ENCODE results near the gene TRAF5. TPM values are rescaled to one million over a fixed set of nuclear protein-coding genes. Genes with fewer than 3 reads are reported as not detected.

Gene TRAF5
- total and polyA plus RNA-seq, 12 donors = 1.0 to 16.7 (median 7.4) TPM

- DNase-seq = no peak
- H3K27me3 ChIP-seq = no peaks in the 10 kb centered on the region
- H3K27ac ChIP-seq = no peak overlapping the region
- H3K4me3 ChIP-seq = no peak overlapping the region
- no peaks in the 10 kb centered on the region for H3K4me1 ChIP-seq (replicated peaks in 1 of 2)
- TF ChIP-seq CTCF (IDR thresholded peaks at IDR 0.05) = no peak
- no peak for TF ChIP-seq POLR2A (IDR thresholded peaks at IDR 0.05)
- intact Hi-C loops (cut with DNase I) = no loop called here
- 89 to 100% (median 93%) methylated on average over 2 of the region's 2 CpGs for WGBS, 4 donors
- peaks cover 0 to 70% of the 10 kb centered on the region in 2 donors for H3K36me3 ChIP-seq (replicated peaks in 1 of 2)
- H3K9me3 ChIP-seq (replicated peaks in 1 of 3) = no peaks in the 10 kb centered on the region
These were observed 34.2 kb upstream of the TRAF5 start for GRCh38 chr1:211292411-211292810.

- Histone ChIP-seq H3K36me3 (replicated peaks in 1 of 2) (peaks cover 0 to 59% of the 10 kb centered on the region in 2 donors), H3K4me1 (replicated peaks in 1 of 2) (no peaks in the 10 kb centered on the region), H3K9me3 (replicated peaks in 1 of 3) (no peaks in the 10 kb centered on the region), H3K27ac (no peak overlapping the region), H3K4me3 (no peak overlapping the region), H3K27me3 (no peaks in the 10 kb centered on the region)
- TF ChIP-seq CTCF (IDR thresholded peaks at IDR 0.05) = no peak
- no peak for TF ChIP-seq POLR2A (IDR thresholded peaks at IDR 0.05)
- DNase-seq = no peak
- intact Hi-C loops (cut with DNase I) = no loop called here
These were observed 30.2 kb upstream of the TRAF5 start for GRCh38 chr1:211296396-211296795.

GRCh38 chr1:211305044-211305443, 21.6 kb upstream of the TRAF5 start:
- 64 to 77% (median 73%) methylated on average over 3 of the region's 3 CpGs for WGBS, 4 donors
- H3K27ac ChIP-seq = no peak overlapping the region
- H3K36me3 ChIP-seq (replicated peaks in 1 of 2) = peaks cover 0 to 12% of the 10 kb centered on the region in 2 donors
- no peaks in the 10 kb centered on the region for H3K27me3 ChIP-seq
- intact Hi-C loops (cut with DNase I) = no loop called here
- peak in 5 of 7 donors; percentile 23 to 57 (median 32) for DNase-seq
- no peak for TF ChIP-seq POLR2A (IDR thresholded peaks at IDR 0.05)
- no peak for TF ChIP-seq CTCF (IDR thresholded peaks at IDR 0.05)
- no peak overlapping the region for H3K4me3 ChIP-seq
- peaks cover 0 to 7% of the 10 kb centered on the region in 2 donors for H3K4me1 ChIP-seq (replicated peaks in 1 of 2)
- H3K9me3 ChIP-seq (replicated peaks in 1 of 3) = no peaks in the 10 kb centered on the region

GRCh38 chr1:211309617-211310016, 17.0 kb upstream of the TRAF5 start:
- Histone ChIP-seq H3K36me3 (replicated peaks in 1 of 2) (peaks cover 0 to 21% of the 10 kb centered on the region in 2 donors), H3K4me1 (replicated peaks in 1 of 2) (peaks cover 0 to 5% of the 10 kb centered on the region in 2 donors), H3K9me3 (replicated peaks in 1 of 3) (no peaks in the 10 kb centered on the region), H3K27me3 (no peaks in the 10 kb centered on the region), H3K27ac (no peak overlapping the region), H3K4me3 (no peak overlapping the region)
- intact Hi-C loops (cut with DNase I) = no loop called here
- DNase-seq = no peak
- TF ChIP-seq CTCF (IDR thresholded peaks at IDR 0.05) (no peak), POLR2A (IDR thresholded peaks at IDR 0.05) (no peak)
- WGBS, 4 donors = 77 to 87% (median 82%) methylated on average over 3 of the region's 3 CpGs

Data from adrenal gland (tissue), 12 donors.